ENCODE results near the gene NAALADL1.
A peak's percentile ranks its signal among the peaks of the same experiment; 100 is the strongest.
"Not testable (repeated sequence)": the region's sequence is repeated elsewhere in the genome, so short reads cannot be mapped to it uniquely, and the experiment has no call there.

Gene NAALADL1

GRCh38 chr11:65045728-65046127, 12.6 kb downstream of the NAALADL1 start:
- DNase-seq = no peak

GRCh38 chr11:65045061-65045460, 13.3 kb downstream of the NAALADL1 start:
- DNase-seq = no peak

- peak; percentile 6 for DNase-seq
These were observed 14.4 kb downstream of the NAALADL1 start for GRCh38 chr11:65043881-65044501.

- DNase-seq = no peak
These were observed 15.5 kb downstream of the NAALADL1 start for GRCh38 chr11:65042891-65043290.

- peak; percentile 86 for DNase-seq
These were observed 17.3 kb downstream of the NAALADL1 start, which contains the start of gene SAC3D1 for GRCh38 chr11:65040847-65041622. SAC3D1 (plus strand) TSS chr11:65041210; CDS start chr11:65041293, 83 bp downstream.

GRCh38 chr11:65040520-65040846, 17.9 kb downstream of the NAALADL1 start:
- no peak for DNase-seq

- peak; percentile 77 for DNase-seq
These were observed 21.4 kb downstream of the NAALADL1 start for GRCh38 chr11:65036931-65037330.

GRCh38 chr11:65035579-65035978, 22.8 kb downstream of the NAALADL1 start:
- no peak for DNase-seq

GRCh38 chr11:65034423-65034822, 23.9 kb downstream of the NAALADL1 start:
- no peak for DNase-seq

GRCh38 chr11:65032216-65032615, 26.1 kb downstream of the NAALADL1 start:
- no peak for DNase-seq

GRCh38 chr11:65027213-65028067, 30.9 kb downstream of the NAALADL1 start, which contains the start of gene SNX15:
SNX15 (plus strand) TSS chr11:65027439; CDS start chr11:65027538, 99 bp downstream.
- DNase-seq = peak; percentile 96

- no peak for DNase-seq
These were observed 31.5 kb downstream of the NAALADL1 start for GRCh38 chr11:65026810-65027209.

- DNase-seq = not testable (repeated sequence)
These were observed 34.9 kb downstream of the NAALADL1 start for GRCh38 chr11:65023502-65023901.

- no peak for DNase-seq
These were observed 36.8 kb downstream of the NAALADL1 start for GRCh38 chr11:65021509-65021908.

GRCh38 chr11:65021003-65021402, 37.4 kb downstream of the NAALADL1 start:
- no peak for DNase-seq

- DNase-seq = no peak
These were observed 38.5 kb downstream of the NAALADL1 start for GRCh38 chr11:65019824-65020223.

- DNase-seq = no peak
These were observed 40.4 kb downstream of the NAALADL1 start for GRCh38 chr11:65017937-65018336.

GRCh38 chr11:65016705-65017104, 41.6 kb downstream of the NAALADL1 start:
- no peak for DNase-seq

- DNase-seq = no peak
These were observed 43.6 kb downstream of the NAALADL1 start for GRCh38 chr11:65014726-65015227.

- peak; percentile 91 for DNase-seq
These were observed 44.2 kb downstream of the NAALADL1 start, which contains the start of gene ARL2 for GRCh38 chr11:65013888-65014725. ARL2 (plus strand) TSS chr11:65014160; CDS start chr11:65014208, 48 bp downstream.

GRCh38 chr11:65013130-65013887, 45.0 kb downstream of the NAALADL1 start:
- DNase-seq = peak; percentile 90

Data from midbrain (tissue), 1 donor.